ENCODE measurements around the gene LIFR.

GRCh38 chr5:38468202-38468673 lies 88.2 kb downstream of the LIFR start:
- TF ChIP-seq EZH2 (IDR thresholded peaks at IDR 0.05; ENCODE audit: borderline replicate concordance, low read depth, low read length, severe bottlenecking) (no peak), CTCF (IDR thresholded peaks at IDR 0.05; ENCODE audit: borderline replicate concordance, extremely low read depth, low read length, poor library complexity, severe bottlenecking) (no peak)

Measured in DND-41 (cell line).